HepG2 (cell line): ENCODE results near the gene USF1. TPM values are rescaled to one million over a fixed set of nuclear protein-coding genes. Genes with fewer than 3 reads are reported as not detected.

ENCODE experiments used
- BCLAF1 ChIP-seq: fragments of 450-650 bp; IDR thresholded peaks from 2 replicates; pipeline ENCODE4 v1.6.1; 2017; ENCODE audit warnings: mild to moderate bottlenecking
- CREB1 ChIP-seq, 2 experiments: fragments of 450-650 bp in 1 of 2; IDR thresholded peaks; 2 replicates each; pipeline ENCODE4 v1.6.1; 2016 to 2017; ENCODE audit warnings: control low read depth in 1 of 2, mild to moderate bottlenecking in 1 of 2, missing compliant biosample characterization in 1 of 2, missing genetic modification characterization in 1 of 2
- E2F2 ChIP-seq: sonication (generic); formaldehyde crosslinking; IDR thresholded peaks from 2 replicates; pipeline ENCODE4 v1.4.0; 2020; ENCODE audit warnings: missing genetic modification reagents, borderline replicate concordance
- ELF1 ChIP-seq: sonication (generic); formaldehyde crosslinking; IDR thresholded peaks from 2 replicates; pipeline ENCODE4 v1.4.0; 2020; ENCODE audit warnings: missing genetic modification reagents
- EP300 ChIP-seq, 3 experiments: sonication (generic) in 1 of 3; formaldehyde crosslinking in 1 of 3; IDR thresholded peaks; 2 replicates each; pipeline versions ENCODE4 v1.5.1 to v1.6.1; 2011 to 2020; ENCODE audit warnings: low read depth in 2 of 3, low read length in 2 of 3, borderline replicate concordance in 1 of 3, improper control_type of control experiment in 1 of 3, mild to moderate bottlenecking in 1 of 3, missing genetic modification reagents in 1 of 3, moderate library complexity in 1 of 3
- FLYWCH1 ChIP-seq: sonication (generic); formaldehyde crosslinking; IDR thresholded peaks from 2 replicates; pipeline ENCODE4 v1.8.1; 2023; ENCODE audit warnings: mild to moderate bottlenecking, missing genetic modification reagents
- FOXO4 ChIP-seq: sonication (generic); formaldehyde crosslinking; conservative IDR thresholded peaks from 2 replicates; pipeline ENCODE4 v1.8.1; 2023; ENCODE audit warnings: missing genetic modification reagents
- GTF2F1 ChIP-seq: fragments of 150-350 bp; IDR thresholded peaks from 2 replicates; pipeline ENCODE4 v1.6.1; 2014; ENCODE audit warnings: low read length
- KLF12 ChIP-seq: sonication (generic); formaldehyde crosslinking; IDR thresholded peaks from 2 replicates; pipeline ENCODE4 v1.4.0; 2020; ENCODE audit warnings: missing genetic modification reagents, borderline replicate concordance
- MIXL1 ChIP-seq: IDR thresholded peaks from 2 replicates; pipeline ENCODE4 v1.6.1; 2016
- MYPOP ChIP-seq: sonication (generic); formaldehyde crosslinking; IDR thresholded peaks from 2 replicates; pipeline ENCODE4 v1.8.1; 2023; ENCODE audit warnings: mild to moderate bottlenecking, moderate library complexity, missing genetic modification reagents
- PHF8 ChIP-seq: sonication (generic); formaldehyde crosslinking; IDR thresholded peaks from 2 replicates; pipeline ENCODE4 v1.5.0; 2020; ENCODE audit warnings: missing genetic modification reagents
- POLR2G ChIP-seq: fragments of 200-400 bp; formaldehyde crosslinking; IDR thresholded peaks from 2 replicates; pipeline ENCODE4 v1.6.1; 2018; ENCODE audit warnings: mild to moderate bottlenecking, low read depth, low read length, moderate library complexity
- ZMYM3 ChIP-seq: sonication (generic); formaldehyde crosslinking; IDR thresholded peaks from 2 replicates; pipeline ENCODE4 v1.5.1; 2020; ENCODE audit warnings: mild to moderate bottlenecking, missing genetic modification reagents
- ZNF101 ChIP-seq: sonication (generic); formaldehyde crosslinking; IDR thresholded peaks from 2 replicates; pipeline ENCODE4 v1.4.0; 2020; ENCODE audit warnings: mild to moderate bottlenecking, low read depth, missing genetic modification reagents, borderline replicate concordance
- ZNF34 ChIP-seq: sonication (generic); formaldehyde crosslinking; IDR thresholded peaks from 2 replicates; pipeline ENCODE4 v1.4.0; 2020; ENCODE audit warnings: mild to moderate bottlenecking, missing genetic modification reagents, borderline replicate concordance
- ZNF574 ChIP-seq: sonication (generic); formaldehyde crosslinking; IDR thresholded peaks from 2 replicates; pipeline ENCODE4 v1.4.0; 2020; ENCODE audit warnings: missing genetic modification reagents
- ZNF605 ChIP-seq: sonication (generic); formaldehyde crosslinking; IDR thresholded peaks from 2 replicates; pipeline ENCODE4 v1.8.0; 2022; ENCODE audit warnings: mild to moderate bottlenecking, missing genetic modification reagents
- ZSCAN9 ChIP-seq: IDR thresholded peaks from 2 replicates; pipeline ENCODE4 v1.6.1; 2016; ENCODE audit warnings: borderline replicate concordance
- polyA plus RNA-seq, 8 experiments: library from polyadenylated mRNA; depleted of rRNA in 3 of 8; stranded (reverse) in 7 of 8; unstranded in 1 of 8; fragments of >200 nt; fragmentation: Illumina TruSeq in 4 of 8; extraction: Trizol in 4 of 8; gene quantifications; 2 replicates each; pipeline versions ENCODE4 v1.2.1 to v1.2.3, GENCODE V29; 2011 to 2016; ENCODE audit warnings: low read depth in 4 of 8, missing spikeins in 1 of 8, mixed read lengths in 1 of 8; ENCODE audit not compliant: insufficient read depth in 1 of 8
- total RNA-seq, 5 experiments: library from RNA; depleted of rRNA; stranded (reverse); fragments of >200 nt; fragmentation: Illumina TruSeq; extraction: Trizol; gene quantifications; 2 replicates each; pipeline ENCODE4 v1.2.3, GENCODE V29; 2016; ENCODE audit warnings: low read depth in 1 of 5

The USF1 gene
- total and polyA plus RNA-seq, 2 of the 13 experiments (the other 11 are each of a cell fraction or from before 2014, with no cell fraction given), result 26.9 to 39.4 TPM

GRCh38 chr1:161020509-161021164 lies 25.1 kb downstream of the USF1 start, which contains the start of gene F11R (continued):
- TF ChIP-seq E2F2 (CRISPR knock-in tag), result no peak
- no peak for TF ChIP-seq BCLAF1
- TF ChIP-seq ZNF34 (CRISPR knock-in tag), result no peak
- no peak for TF ChIP-seq FLYWCH1 (CRISPR knock-in tag)
- no peak for TF ChIP-seq GTF2F1
- TF ChIP-seq POLR2G, result peak; percentile 62
- TF ChIP-seq EP300 (IDR thresholded peaks at IDR 0.05; ENCODE audit: low read depth in 2 of 2, low read length in 2 of 2), result no peak
- no peak for TF ChIP-seq EP300 (CRISPR knock-in tag; IDR thresholded peaks at IDR 0.05; ENCODE audit: borderline replicate concordance)
- no peak for TF ChIP-seq ZMYM3 (CRISPR knock-in tag)
- no peak for TF ChIP-seq ELF1 (CRISPR knock-in tag)
- TF ChIP-seq KLF12 (CRISPR knock-in tag), result peak; percentile 94; the same call in 1 of the 2 replicates
- TF ChIP-seq CREB1 (IDR thresholded peaks at IDR 0.05), result no peak
- 0 out of 2 replicates have a peak, but pooled peaks have one; percentile 37 for TF ChIP-seq CREB1 (CRISPR knock-in tag; IDR thresholded peaks at IDR 0.05)
- TF ChIP-seq FOXO4 (CRISPR knock-in tag), result no peak
- no peak for TF ChIP-seq ZNF101 (CRISPR knock-in tag)
- TF ChIP-seq PHF8 (CRISPR knock-in tag), result peak; percentile 65
- no peak for TF ChIP-seq MYPOP
- peak; percentile 56; the same call in 1 of the 2 replicates for TF ChIP-seq ZNF605 (CRISPR knock-in tag)
- TF ChIP-seq ZSCAN9 (CRISPR knock-in tag), result no peak; the same call in 1 of the 2 replicates
- no peak for TF ChIP-seq MIXL1 (CRISPR knock-in tag)
- TF ChIP-seq ZNF574 (CRISPR knock-in tag), result no peak; the same call in 1 of the 2 replicates
